Measurements from ENCODE around the gene PDXP. TPM values are rescaled to one million over a fixed set of nuclear protein-coding genes. Genes with fewer than 3 reads are reported as not detected.

The PDXP gene
- total RNA-seq, 1 donor, result 5.8 TPM

DNA sequence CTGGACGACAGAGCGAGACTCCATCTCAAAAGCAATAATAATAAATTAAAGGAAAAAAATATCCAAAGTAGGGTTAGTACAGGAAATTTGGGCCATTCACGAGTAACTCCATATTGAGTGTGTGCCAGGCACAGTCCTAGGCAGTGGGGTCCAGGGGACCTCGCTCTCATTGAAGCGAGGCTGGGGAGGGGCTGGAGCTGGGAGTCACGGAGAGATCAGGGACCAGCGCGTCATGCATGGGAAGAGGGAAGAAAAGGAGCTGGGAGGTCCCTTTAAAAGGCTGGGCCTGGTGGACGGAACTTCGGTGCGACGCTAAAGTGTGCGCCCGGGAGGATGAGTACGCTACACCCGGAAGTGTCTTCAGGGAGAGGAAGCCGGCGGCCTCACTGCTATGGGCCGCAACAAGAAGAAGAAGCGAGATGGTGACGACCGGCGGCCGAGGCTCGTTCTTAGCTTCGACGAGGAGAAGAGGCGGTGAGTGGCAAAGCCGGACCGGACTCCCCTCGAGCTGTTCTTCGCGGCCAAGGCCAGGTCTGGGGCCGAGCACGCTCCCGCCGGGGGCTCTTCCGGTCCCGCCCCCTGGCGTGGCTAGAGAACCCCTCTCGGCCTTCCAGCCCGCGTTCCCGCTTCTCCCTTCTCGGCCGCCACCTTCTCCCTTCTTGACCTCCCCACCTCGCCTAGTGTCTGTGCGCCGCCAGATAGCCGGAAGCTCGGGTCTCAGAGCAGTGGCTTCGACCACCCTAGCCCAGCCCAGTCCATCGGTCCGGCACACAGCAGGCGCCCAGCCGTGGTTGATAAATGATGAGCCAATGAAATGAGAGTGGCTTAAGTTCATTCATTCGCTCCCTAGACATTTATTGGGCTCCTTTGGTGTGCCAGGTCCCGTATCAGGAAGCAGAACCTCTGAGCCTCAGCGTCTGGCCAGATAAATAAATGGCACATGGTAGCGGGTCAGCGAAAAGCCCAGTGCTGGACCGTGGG, 27.8 kb downstream of the PDXP start, which contains the start of gene NOL12:
Gene NOL12 (plus strand): TSS at position 342 of the 981 bp plus-strand sequence. CDS start 50 bp downstream, at position 392.
- H3K79me2 ChIP-seq (ENCODE audit: insufficient read depth, low read length), result peaks cover 26% of the 10 kb centered on the region
- H3K36me3 ChIP-seq (ENCODE audit: insufficient read depth, low read length), result peaks cover 17% of the 10 kb centered on the region
- H3K27ac ChIP-seq (ENCODE audit: low read depth, low read length), result peak within 1 kb of the TSS; percentile 86
- H3K4me1 ChIP-seq (ENCODE audit: insufficient read depth, low read length), result peaks cover 6% of the 10 kb centered on the region
- H3K27me3 ChIP-seq (ENCODE audit: insufficient read depth, low read length), result no peaks in the 10 kb centered on the region
- TF ChIP-seq CTCF (IDR thresholded peaks at IDR 0.05; ENCODE audit: extremely low read depth, low read depth, low read length), result no peak
- H2AFZ ChIP-seq (ENCODE audit: low read length), result peak within 1 kb of the TSS; percentile 99
- peak within 1 kb of the TSS; percentile 94 for H3K4me2 ChIP-seq (ENCODE audit: insufficient read depth, low read length)
- H4K20me1 ChIP-seq (ENCODE audit: insufficient read depth, low read length), result peaks cover 5% of the 10 kb centered on the region
- DNase-seq (ENCODE audit: insufficient read length, low spot score, missing footprints), result peak; percentile 95
- H3K9me3 ChIP-seq (ENCODE audit: low read depth, low read length), result no peaks in the 10 kb centered on the region
- H3K4me3 ChIP-seq (ENCODE audit: insufficient read depth, low read length), result peak within 1 kb of the TSS; percentile 100

DNA sequence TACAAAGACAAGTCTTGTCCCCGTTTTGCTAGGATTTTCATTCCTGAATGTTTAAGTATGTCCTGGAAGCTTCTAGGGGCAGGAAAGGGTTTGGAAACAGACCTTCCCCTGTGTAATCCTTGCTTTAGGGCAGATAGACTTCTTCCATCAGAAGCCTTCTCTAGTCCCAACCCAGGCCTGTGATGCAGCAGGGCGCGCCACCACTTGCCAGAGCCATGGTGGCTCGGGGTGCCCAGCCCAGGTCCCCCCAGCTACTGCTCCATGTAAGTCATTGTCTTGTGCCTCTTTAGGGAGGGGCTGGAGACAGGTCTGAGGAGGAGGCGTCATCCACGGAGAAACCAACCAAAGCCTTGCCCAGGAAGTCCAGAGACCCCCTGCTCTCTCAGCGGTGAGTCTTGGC, 31.9 kb downstream of the PDXP start:
- Histone ChIP-seq H2AFZ (ENCODE audit: low read length) (no peak overlapping the region), H3K27ac (ENCODE audit: low read depth, low read length) (no peak overlapping the region), H3K27me3 (ENCODE audit: insufficient read depth, low read length) (no peaks in the 10 kb centered on the region), H4K20me1 (ENCODE audit: insufficient read depth, low read length) (peaks cover 3% of the 10 kb centered on the region), H3K4me1 (ENCODE audit: insufficient read depth, low read length) (peaks cover 5% of the 10 kb centered on the region), H3K9me3 (ENCODE audit: low read depth, low read length) (no peaks in the 10 kb centered on the region), H3K4me3 (ENCODE audit: insufficient read depth, low read length) (no peak overlapping the region), H3K36me3 (ENCODE audit: insufficient read depth, low read length) (peaks cover 34% of the 10 kb centered on the region), H3K79me2 (ENCODE audit: insufficient read depth, low read length) (peaks cover 26% of the 10 kb centered on the region), H3K4me2 (ENCODE audit: insufficient read depth, low read length) (no peak overlapping the region)
- DNase-seq (ENCODE audit: insufficient read length, low spot score, missing footprints), result no peak
- TF ChIP-seq CTCF (IDR thresholded peaks at IDR 0.05; ENCODE audit: extremely low read depth, low read depth, low read length), result no peak

DNA sequence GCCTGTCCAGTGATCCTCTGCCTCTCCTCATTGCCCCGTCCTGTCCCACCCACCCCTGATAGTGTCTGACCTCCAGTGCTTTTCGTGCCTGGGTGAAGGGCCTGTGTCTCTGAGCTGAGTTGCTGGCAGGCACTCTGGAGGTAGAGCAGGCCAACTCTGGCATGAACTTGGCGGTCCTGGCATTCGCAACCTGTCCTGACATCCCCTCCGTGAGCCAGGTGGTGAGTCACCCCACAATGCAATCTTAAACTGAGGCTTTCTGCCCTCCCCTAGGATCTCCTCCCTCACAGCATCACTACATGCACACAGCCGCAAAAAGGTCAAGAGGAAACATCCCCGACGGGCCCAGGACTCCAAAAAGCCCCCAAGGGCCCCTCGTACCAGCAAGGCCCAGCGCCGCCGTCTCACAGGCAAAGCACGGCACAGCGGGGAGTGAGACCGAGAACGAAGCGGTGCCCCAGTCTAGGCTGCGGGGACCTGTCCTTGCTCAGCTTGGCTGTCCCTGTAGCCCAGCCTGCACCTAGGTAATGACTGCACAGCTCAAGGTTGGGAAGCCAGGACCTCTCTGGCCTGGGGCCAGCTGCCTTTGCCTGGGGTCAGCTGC, 32.5 kb downstream of the PDXP start:
- Histone ChIP-seq H3K4me3 (ENCODE audit: insufficient read depth, low read length) (no peak overlapping the region), H3K27ac (ENCODE audit: low read depth, low read length) (no peak overlapping the region), H3K79me2 (ENCODE audit: insufficient read depth, low read length) (peaks cover 26% of the 10 kb centered on the region), H2AFZ (ENCODE audit: low read length) (no peak overlapping the region), H3K9me3 (ENCODE audit: low read depth, low read length) (no peaks in the 10 kb centered on the region), H3K4me2 (ENCODE audit: insufficient read depth, low read length) (no peak overlapping the region), H3K36me3 (ENCODE audit: insufficient read depth, low read length) (peaks cover 34% of the 10 kb centered on the region), H3K27me3 (ENCODE audit: insufficient read depth, low read length) (no peaks in the 10 kb centered on the region), H4K20me1 (ENCODE audit: insufficient read depth, low read length) (peaks cover 6% of the 10 kb centered on the region), H3K4me1 (ENCODE audit: insufficient read depth, low read length) (peaks cover 9% of the 10 kb centered on the region)
- TF ChIP-seq CTCF (IDR thresholded peaks at IDR 0.05; ENCODE audit: extremely low read depth, low read depth, low read length), result no peak
- no peak for DNase-seq (ENCODE audit: insufficient read length, low spot score, missing footprints)
